Duodenal mucosa (tissue), 2 donors: ENCODE data around the gene ADM2.

Source experiments
- H3K27ac ChIP-seq: one replicate; pipeline ENCODE4 v1.7.0; 2013; ENCODE audit warnings: low read depth, low read length
- H3K27me3 ChIP-seq, 2 donors: one replicate each; pipeline ENCODE4 v1.7.0; 2013; ENCODE audit warnings: low read length in 2 of 2, control low read depth in 1 of 2; ENCODE audit not compliant: insufficient read depth in 2 of 2, control insufficient read depth in 1 of 2
- H3K36me3 ChIP-seq, 2 donors: one replicate each; pipeline ENCODE4 v1.7.0; 2013; ENCODE audit warnings: low read length in 2 of 2, control low read depth in 1 of 2; ENCODE audit not compliant: insufficient read depth in 2 of 2, control insufficient read depth in 1 of 2
- H3K4me1 ChIP-seq, 2 donors: one replicate each; pipeline ENCODE4 v1.7.0; 2013; ENCODE audit warnings: low read length in 2 of 2, control low read depth in 1 of 2; ENCODE audit not compliant: insufficient read depth in 2 of 2, control insufficient read depth in 1 of 2
- H3K4me3 ChIP-seq, 2 donors: one replicate each; pipeline ENCODE4 v1.7.0; 2013; ENCODE audit warnings: low read length in 2 of 2, low read depth in 1 of 2
- H3K9ac ChIP-seq, 2 donors: one replicate each; pipeline ENCODE4 v1.7.0; 2013; ENCODE audit warnings: low read length in 2 of 2, low read depth in 1 of 2
- H3K9me3 ChIP-seq, 2 donors: one replicate each; pipeline ENCODE4 v1.7.0; 2013; ENCODE audit warnings: low read length in 2 of 2, control low read depth in 1 of 2; ENCODE audit not compliant: control insufficient read depth in 1 of 2

ADM2 gene

DNA sequence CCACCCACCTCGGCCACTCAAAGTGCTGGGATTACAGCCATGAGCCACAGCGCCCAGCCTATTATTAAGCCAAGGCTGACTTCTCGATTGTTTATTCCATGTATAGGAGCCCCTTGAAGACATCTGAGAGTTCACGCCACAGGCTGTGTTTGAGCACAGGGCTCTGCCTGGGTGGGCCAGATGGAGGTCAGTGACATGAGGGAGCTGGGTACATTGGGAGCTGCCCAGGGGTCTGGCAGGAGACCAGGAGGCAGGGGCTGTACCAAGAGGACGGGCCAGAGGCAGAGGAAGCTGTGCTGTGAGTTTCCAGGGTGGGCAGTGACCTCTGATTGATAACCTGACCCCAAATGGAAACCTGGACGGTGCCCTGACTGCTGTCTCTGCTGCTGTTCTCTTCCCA is 20.8 kb downstream of the ADM2 start:
- no peak overlapping the region for H3K9ac ChIP-seq
- peaks cover 11 to 28% of the 10 kb centered on the region in 2 donors for H3K4me1 ChIP-seq
- no peak overlapping the region for H3K4me3 ChIP-seq
- H3K36me3 ChIP-seq: peaks cover 6 to 21% of the 10 kb centered on the region in 2 donors
- H3K9me3 ChIP-seq: no peaks in the 10 kb centered on the region
- H3K27me3 ChIP-seq: no peaks in the 10 kb centered on the region
- H3K27ac ChIP-seq: no peak overlapping the region

DNA sequence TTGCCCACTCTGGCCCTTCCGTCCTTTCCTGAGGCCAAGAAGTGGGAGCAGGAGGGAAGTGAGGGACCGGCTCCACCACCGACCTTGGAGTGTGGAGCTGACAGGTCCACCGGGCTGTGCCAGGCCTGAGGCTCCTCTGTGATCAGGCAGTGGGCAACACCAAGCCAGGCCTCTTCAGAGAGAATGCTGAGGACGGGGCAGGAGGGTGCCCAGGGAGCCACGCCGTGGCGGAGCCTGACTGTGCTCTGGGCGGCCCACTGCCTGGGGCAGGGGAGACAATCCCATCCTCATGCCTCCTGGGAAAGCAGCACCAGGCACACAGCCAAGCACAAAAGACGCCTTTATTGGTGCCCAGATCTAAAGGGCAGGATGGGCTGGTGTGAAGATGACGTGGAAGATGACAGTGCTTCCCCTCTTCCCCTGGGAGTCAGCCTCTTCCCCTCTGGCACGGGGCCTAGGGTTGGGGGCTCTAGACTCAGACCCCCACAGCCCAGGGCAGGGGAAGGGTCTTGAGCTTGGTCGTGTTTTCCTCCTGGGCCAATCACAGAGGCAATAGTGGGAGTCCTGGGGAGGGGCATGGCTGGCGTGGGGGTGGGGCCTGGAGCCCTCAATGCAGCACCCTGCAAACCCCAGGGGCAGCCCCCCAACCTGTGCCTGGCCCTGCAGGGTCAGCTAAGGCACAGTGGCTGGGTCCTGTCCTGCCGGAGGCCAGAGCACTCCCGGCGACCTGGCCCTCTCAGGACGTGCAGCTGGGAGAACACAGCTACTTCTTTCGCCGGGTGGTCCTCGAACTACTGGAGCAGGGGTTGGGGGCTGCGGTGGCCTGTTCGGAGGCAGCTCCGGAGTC is 21.5 kb downstream of the ADM2 start:
- H3K36me3 ChIP-seq: peaks cover 6 to 21% of the 10 kb centered on the region in 2 donors
- peaks cover 8 to 23% of the 10 kb centered on the region in 2 donors for H3K4me1 ChIP-seq
- H3K4me3 ChIP-seq: no peak overlapping the region
- H3K9ac ChIP-seq: no peak overlapping the region
- no peak overlapping the region for H3K27ac ChIP-seq
- H3K27me3 ChIP-seq: no peaks in the 10 kb centered on the region
- no peaks in the 10 kb centered on the region for H3K9me3 ChIP-seq

DNA sequence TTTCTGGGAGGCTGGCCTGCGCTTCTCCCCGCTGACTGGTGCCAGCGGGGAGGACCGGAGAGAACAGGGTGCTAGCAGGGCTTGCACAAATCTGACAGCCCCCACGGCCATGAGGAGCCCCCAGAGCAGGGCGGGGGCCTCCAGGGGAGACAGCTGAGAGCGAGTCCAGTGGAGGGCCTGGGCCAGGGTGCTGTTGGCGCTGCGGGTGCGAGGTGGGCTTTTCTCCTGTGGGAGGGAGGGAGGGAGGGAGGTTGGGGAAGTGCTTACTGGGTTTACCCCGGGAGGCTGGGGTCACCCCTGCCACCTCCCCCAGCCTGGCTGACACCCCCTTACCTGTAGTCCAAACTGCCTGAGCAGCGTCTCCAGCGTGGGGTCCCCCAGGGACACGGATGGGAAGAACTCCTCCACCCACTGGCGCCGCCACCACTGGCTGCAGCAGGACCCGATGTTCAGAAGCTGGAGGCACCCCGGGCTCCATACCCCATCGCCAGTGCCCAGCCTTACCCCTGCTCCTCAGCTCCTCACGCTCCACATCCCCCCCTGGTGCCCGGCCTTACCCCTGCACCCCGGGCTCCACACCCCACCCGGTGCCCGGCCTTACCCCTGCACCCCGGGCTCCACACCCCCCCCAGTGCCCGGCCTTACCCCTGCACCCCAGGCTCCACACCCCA is 22.3 kb downstream of the ADM2 start:
- Histone ChIP-seq H3K27me3 (no peaks in the 10 kb centered on the region), H3K27ac (no peak overlapping the region), H3K9me3 (no peaks in the 10 kb centered on the region), H3K4me3 (no peak overlapping the region), H3K9ac (no peak overlapping the region), H3K36me3 (peaks cover 6 to 21% of the 10 kb centered on the region in 2 donors), H3K4me1 (peaks cover 2 to 18% of the 10 kb centered on the region in 2 donors)

DNA sequence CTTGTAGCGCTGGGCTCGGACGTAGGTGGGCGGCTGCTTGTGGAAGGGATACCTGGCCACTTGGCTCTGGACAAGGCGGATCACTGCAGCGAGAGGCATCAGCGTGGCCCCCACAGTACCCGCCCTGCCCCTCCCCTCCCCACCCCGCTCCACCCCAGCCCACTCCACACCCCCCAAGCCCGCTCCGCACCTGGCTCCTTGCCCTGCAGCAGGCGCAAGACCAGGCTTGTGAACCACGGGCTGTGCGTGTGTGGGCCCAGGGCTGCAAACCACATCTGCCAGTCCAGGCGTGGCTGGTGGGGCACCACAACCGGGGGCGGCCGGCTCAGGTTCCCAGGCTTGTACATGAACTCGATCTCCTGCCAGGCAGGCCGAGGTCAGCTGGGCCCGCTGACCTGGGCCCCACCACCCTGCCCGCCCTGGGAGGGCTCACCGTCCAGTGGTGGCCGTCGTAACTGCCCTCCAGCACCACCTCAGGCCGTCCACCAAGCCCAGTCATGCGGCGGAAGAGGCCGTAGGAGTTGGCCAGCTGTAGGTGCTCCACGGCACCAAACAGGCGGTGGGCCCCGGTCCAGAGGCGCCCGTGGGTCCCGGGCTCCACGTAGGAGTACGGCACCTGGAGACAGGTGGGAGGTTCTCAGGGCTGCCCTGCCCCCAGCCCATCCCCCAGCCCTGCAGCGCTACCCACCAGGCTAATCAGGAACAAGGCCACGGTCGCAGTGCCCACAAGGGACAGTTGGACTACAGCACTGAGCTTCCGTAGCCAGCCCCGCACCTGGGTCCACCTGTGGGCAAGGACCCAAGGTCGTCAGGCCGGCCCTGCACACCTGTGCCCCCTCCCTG is 23.2 kb downstream of the ADM2 start:
- H3K27ac ChIP-seq: no peak overlapping the region
- no peak overlapping the region for H3K9ac ChIP-seq
- no peak overlapping the region for H3K4me3 ChIP-seq
- no peaks in the 10 kb centered on the region for H3K9me3 ChIP-seq
- H3K4me1 ChIP-seq: peaks cover 10 to 27% of the 10 kb centered on the region in 2 donors
- H3K27me3 ChIP-seq: no peaks in the 10 kb centered on the region
- H3K36me3 ChIP-seq: peaks cover 6 to 21% of the 10 kb centered on the region in 2 donors

DNA sequence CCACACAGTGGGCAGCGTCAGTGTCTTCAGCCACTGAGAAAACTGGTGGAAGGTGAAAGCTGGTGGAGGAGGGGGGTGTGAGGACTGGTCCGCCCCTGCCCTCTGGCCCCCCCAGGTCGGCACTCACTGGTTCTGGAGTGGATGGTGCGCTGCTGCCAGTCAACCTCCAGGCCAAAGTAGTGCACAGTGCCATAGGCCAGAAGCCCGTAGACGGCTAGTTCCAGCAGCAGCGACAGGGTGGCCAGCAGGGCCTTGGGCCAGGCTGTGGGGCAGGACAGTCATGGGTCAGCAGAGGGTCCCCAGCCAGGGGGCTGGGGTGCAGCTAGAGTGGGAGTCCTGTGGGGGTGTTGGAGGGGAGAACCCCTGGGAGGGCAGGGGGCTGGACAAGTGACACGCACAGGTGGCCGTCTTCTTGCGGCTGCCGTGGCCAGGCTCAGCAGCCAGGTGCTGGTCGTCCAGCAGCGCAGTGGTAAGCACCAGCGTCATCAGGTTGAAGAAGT is 24.0 kb downstream of the ADM2 start:
- H3K4me1 ChIP-seq: peaks cover 10 to 27% of the 10 kb centered on the region in 2 donors
- H3K9me3 ChIP-seq: no peaks in the 10 kb centered on the region
- no peak overlapping the region for H3K9ac ChIP-seq
- peaks cover 6 to 21% of the 10 kb centered on the region in 2 donors for H3K36me3 ChIP-seq
- H3K27ac ChIP-seq: no peak overlapping the region
- H3K4me3 ChIP-seq: no peak overlapping the region
- H3K27me3 ChIP-seq: no peaks in the 10 kb centered on the region

DNA sequence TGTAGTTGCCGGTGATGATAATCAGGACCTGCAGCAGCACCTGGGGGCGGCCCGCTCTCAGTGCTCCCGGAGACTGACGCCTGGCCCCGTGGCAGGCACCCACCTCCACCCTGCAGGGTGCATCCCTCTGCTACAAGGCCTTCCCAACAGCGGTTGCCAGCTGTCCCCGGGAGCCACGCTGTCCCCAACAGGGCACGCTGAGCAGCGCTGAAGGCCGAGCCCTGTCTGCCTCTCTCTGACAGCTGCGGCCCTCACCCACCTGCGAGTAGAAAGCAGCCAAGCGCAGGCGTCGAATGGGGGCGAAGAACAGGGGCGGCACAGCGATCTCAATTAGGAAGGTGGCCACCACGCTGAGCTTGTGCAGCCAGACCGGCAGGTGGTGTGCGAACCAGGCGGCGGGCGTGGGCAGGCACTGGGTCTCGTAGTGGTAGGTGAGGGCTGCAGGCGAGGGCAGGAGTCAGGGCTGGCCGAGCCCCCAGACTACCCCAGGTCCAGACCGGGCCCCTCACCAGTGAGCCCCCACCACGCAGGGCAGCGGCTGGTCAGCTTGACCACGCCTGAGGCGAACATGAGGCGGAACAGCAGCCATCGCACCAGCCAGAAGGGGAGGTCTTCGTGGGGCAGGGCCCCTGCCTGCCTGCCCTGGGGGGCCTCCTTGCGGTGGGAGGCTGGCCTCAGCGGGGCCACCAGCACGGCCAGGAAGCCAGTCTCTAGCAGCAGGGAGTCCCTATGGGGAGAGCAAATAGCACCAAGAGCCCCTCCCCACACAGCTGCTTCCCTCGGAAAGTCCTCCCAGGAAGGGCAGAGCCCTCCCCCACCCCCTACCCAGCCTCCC is 24.6 kb downstream of the ADM2 start:
- H3K9ac ChIP-seq: peak overlapping the region in 1 of 2 donors; percentile 87
- H3K4me3 ChIP-seq: peak overlapping the region; percentile 81 to 94
- H3K4me1 ChIP-seq: peaks cover 10 to 27% of the 10 kb centered on the region in 2 donors
- H3K9me3 ChIP-seq: no peaks in the 10 kb centered on the region
- H3K27ac ChIP-seq: no peak overlapping the region
- H3K27me3 ChIP-seq: no peaks in the 10 kb centered on the region
- H3K36me3 ChIP-seq: peaks cover 6 to 21% of the 10 kb centered on the region in 2 donors

DNA sequence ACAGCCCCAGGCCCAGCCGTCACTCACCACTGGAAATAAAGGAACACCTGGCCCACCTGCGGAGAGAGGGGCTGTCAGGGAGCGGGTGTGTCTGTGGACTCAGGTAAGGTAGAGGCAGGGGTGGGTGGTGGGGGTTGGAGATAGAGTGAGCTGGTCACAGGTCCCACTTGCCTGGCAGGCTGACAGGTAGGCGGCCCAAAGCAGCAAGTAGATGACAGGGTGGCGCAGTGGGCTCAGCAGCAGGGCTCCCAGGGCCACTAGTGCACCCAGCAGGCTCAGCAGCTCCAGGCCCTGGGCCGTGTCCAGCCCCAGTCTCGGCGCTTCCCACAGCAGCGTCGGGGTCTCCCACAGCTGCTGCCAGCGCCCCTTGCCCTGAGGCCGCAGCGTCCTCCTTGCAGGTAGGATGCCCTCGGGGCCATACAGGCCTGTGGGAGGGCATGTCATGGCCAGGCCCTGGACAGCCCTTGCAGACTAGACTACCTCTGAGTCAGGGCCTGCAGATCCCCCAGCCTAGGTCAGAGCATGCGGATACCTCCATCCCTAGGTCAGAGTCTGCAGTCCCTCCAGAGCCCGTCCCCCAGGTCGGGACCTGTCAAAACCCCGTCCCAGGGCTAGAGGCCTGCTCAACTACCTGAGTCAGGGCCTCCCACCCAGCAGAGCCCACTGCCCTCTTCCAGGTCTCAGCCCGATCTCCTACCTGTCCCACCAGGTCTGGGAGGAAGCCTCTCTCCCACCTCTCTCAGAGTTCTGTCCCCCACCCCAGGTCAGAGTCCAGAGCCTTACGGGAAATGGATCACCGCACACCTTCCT is 25.5 kb downstream of the ADM2 start:
- peaks cover 10 to 27% of the 10 kb centered on the region in 2 donors for H3K4me1 ChIP-seq
- H3K36me3 ChIP-seq: peaks cover 6 to 21% of the 10 kb centered on the region in 2 donors
- H3K9me3 ChIP-seq: no peaks in the 10 kb centered on the region
- no peaks in the 10 kb centered on the region for H3K27me3 ChIP-seq
- peak overlapping the region; percentile 61 for H3K27ac ChIP-seq
- H3K4me3 ChIP-seq: peak overlapping the region; percentile 81 to 94
- peak overlapping the region; percentile 87 to 91 for H3K9ac ChIP-seq

DNA sequence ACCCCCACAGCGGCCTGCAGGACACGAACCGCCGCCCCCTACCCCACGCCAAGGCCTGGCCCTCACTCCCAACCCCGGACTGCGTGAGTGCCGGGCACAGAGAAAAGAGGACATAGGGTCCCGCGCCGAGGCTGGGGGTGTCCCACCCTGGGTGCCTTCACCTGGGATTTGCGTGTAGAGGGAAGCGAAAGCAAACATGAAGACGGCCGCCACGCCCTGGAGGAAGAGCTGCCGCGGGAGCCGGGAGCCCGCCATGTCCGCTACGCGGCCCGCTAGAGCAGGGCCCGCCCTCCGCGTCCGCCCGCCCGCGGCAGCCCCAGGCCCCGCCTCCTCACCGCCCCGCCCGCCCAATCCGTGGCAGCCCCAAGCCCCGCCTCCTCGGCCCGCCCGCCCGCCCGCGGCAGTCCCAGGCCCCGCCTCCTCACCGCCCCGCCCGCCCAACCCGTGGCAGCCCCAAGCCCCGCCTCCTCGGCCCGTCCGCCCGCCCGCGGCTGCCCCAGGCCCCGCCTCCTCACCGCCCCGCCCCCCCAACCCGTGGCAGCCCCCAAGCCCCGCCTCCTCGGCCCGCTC is 26.2 kb downstream of the ADM2 start, which contains the start of gene LMF2:
Gene LMF2, minus strand, starts transcription at position 282 of the 570 bp plus-strand sequence. Its CDS starts 27 bp downstream, at position 255.
- peaks cover 6 to 23% of the 10 kb centered on the region in 2 donors for H3K36me3 ChIP-seq
- no peaks in the 10 kb centered on the region for H3K9me3 ChIP-seq
- peak within 1 kb of the TSS; percentile 81 to 94 for H3K4me3 ChIP-seq
- H3K27ac ChIP-seq: peak within 1 kb of the TSS; percentile 88
- no peaks in the 10 kb centered on the region for H3K27me3 ChIP-seq
- H3K4me1 ChIP-seq: peaks cover 10 to 27% of the 10 kb centered on the region in 2 donors
- peak within 1 kb of the TSS; percentile 87 to 91 for H3K9ac ChIP-seq
